ENCODE data around the gene ORAI2.
"Not testable (repeated sequence)": the region's sequence is repeated elsewhere in the genome, so short reads cannot be mapped to it uniquely, and the experiment has no call there.

The ORAI2 gene

GRCh38 chr7:102433219-102434038 is at the start of gene ORAI2:
Gene ORAI2 (plus strand): TSS chr7:102433575. CDS start chr7:102438957, 5,382 bp downstream.
- DNase-seq (ENCODE audit: low read depth), result peak; percentile 84

GRCh38 chr7:102387064-102387463 is 46.3 kb upstream of the ORAI2 start:
- no peak for DNase-seq (ENCODE audit: low read depth)

GRCh38 chr7:102389810-102390209 is 43.6 kb upstream of the ORAI2 start:
- no peak for DNase-seq (ENCODE audit: low read depth)

- peak; percentile 45 for DNase-seq (ENCODE audit: low read depth)
Measured at GRCh38 chr7:102390697-102391484, 42.5 kb upstream of the ORAI2 start.

GRCh38 chr7:102392330-102392729 is 41.0 kb upstream of the ORAI2 start:
- DNase-seq (ENCODE audit: low read depth), result no peak

DNA sequence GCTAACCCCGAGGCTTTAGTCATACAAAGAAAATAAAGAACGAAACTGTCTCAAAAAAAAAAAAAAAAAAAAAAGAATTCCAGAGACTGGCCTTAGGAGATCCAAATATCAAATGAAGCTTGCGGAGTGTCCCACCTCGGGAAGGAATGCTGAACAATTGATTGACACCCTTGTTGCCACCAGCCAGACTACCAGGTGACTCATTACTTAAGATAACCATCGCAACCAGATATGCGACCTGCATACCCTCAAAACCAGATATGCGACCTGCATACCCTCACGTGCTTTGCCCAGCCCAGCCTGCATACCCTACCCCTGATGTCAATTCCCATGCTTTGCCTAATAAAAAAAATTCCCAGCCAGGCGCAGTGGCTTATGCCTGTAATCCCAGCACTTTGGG is 39.9 kb upstream of the ORAI2 start:
- no peak for DNase-seq (ENCODE audit: low read depth)

DNA sequence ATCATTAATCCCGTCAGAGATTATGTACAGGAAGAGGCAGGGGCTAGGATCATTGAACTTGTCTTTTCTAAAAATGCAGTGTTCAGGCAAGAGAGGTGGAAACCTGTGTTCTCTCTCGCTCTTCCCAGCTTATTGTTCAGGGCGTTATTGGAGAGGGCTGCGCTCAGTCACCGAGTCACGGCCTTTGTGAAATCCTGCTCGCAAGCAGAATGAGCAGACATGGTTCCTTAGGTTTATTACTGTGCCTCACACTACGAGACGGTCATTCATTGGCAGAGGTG is 37.8 kb upstream of the ORAI2 start:
- no peak for DNase-seq (ENCODE audit: low read depth)

DNA sequence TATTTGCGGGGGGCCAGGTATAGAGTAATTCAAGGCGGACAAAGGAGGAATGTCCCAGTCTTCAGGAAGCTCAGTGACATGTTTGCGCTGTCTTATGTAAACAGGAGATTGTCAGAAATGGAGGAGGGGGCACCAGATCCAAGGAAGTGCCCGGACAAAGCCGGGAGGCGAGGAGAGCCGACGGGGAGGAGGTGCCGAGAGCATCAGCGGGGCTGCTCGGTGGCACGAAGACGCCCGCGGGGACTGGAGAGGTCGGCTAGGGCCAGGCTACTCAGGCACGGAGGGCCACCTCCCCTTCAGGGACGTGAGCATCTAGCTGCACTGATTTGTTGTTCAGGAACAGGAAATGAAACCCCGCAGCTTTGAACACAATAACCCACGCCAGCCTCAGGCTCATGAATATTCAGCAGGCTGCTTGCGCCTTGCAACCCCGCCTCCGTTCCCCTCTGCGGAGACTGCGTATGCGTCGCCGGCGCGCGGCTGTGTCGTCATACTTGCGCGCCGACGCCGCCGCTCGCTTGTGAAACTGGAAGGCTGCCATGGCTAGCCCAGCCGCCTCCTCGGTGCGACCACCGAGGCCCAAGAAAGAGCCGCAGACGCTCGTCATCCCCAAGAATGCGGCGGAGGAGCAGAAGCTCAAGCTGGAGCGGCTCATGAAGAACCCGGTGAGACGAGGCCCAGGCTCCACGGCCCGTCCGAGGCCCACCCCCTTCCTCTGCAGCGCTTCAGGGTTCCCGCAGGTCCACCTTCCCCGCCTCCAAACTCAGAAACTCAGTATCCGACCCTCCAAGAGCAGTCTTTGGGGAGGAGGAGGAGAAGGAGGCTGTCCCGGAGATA is 37.3 kb upstream of the ORAI2 start, which contains the start of gene PRKRIP1:
Gene PRKRIP1 (plus strand): TSS at position 491 of the 837 bp plus-strand sequence. CDS start 49 bp downstream, at position 540.
- DNase-seq (ENCODE audit: low read depth), result peak; percentile 67

DNA sequence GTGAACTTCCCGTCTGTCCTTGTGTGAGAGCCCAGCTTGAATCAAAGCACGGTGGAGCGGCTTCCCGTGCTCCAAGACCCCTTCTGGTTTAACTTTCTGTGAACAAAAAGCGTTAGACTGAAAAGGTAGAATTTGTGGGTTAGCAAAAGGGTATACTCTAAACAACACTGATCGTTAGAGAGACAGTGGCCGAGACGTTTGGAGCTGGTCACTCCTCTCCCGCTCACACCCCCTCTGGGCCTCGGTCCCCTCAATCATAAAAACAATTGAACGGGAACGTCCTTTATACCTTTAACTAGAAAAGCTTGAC is 36.7 kb upstream of the ORAI2 start:
- DNase-seq (ENCODE audit: low read depth), result no peak

- no peak for DNase-seq (ENCODE audit: low read depth)
Measured at GRCh38 chr7:102398543-102398942, 34.8 kb upstream of the ORAI2 start.

GRCh38 chr7:102400360-102400759 is 33.0 kb upstream of the ORAI2 start:
- DNase-seq (ENCODE audit: low read depth), result no peak

GRCh38 chr7:102403563-102403962 is 29.8 kb upstream of the ORAI2 start:
- DNase-seq (ENCODE audit: low read depth), result no peak

GRCh38 chr7:102404005-102404861 is 29.1 kb upstream of the ORAI2 start:
- no peak for DNase-seq (ENCODE audit: low read depth)

GRCh38 chr7:102404862-102405188 is 28.6 kb upstream of the ORAI2 start:
- DNase-seq (ENCODE audit: low read depth), result not testable (repeated sequence)

- DNase-seq (ENCODE audit: low read depth), result no peak
Measured at GRCh38 chr7:102407910-102408309, 25.5 kb upstream of the ORAI2 start.

DNA sequence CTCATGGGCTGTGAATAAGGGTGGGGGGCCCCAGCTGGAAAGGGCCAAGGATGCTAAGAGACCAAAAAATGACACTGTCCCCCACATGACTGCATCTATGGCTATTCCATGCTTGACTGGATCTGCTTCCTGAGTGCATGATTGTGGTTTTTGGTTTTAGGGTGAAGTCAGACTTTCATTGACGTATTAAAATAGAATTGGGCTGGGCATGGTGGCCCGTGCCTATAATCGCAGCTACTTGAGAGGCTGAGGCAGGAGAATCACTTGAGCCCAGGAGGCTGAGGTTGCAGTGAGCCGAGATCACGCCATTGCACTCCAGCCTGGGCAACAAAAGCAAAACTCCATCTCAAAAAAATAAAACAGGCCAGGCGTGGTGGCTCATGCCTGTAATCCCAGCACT is 24.8 kb upstream of the ORAI2 start:
- not testable (repeated sequence) for DNase-seq (ENCODE audit: low read depth)

- no peak for DNase-seq (ENCODE audit: low read depth)
Measured at GRCh38 chr7:102409340-102409739, 24.0 kb upstream of the ORAI2 start.

GRCh38 chr7:102410123-102410522 is 23.3 kb upstream of the ORAI2 start:
- no peak for DNase-seq (ENCODE audit: low read depth)

- DNase-seq (ENCODE audit: low read depth), result no peak
Measured at GRCh38 chr7:102410918-102411317, 22.5 kb upstream of the ORAI2 start.

DNA sequence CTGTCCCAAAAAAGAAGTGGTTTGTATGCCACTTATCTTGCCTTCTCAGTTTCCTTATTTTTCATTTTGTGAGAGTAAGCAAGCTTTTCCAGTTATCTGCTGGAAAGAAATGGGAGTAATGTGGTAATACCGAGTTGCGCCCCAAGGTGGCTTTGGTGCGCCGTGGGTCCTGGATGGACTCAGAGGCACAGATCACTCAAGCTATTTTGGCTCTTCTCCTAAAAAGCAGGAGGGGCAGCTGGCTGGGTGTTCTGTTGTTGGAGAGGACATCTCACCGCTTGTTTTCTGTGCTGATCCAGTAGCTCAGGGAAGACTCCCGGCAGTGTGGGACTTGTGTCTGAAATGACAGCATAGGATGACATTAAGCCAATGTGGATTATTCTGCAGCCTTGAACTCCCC is 20.8 kb upstream of the ORAI2 start:
- no peak for DNase-seq (ENCODE audit: low read depth)

DNA sequence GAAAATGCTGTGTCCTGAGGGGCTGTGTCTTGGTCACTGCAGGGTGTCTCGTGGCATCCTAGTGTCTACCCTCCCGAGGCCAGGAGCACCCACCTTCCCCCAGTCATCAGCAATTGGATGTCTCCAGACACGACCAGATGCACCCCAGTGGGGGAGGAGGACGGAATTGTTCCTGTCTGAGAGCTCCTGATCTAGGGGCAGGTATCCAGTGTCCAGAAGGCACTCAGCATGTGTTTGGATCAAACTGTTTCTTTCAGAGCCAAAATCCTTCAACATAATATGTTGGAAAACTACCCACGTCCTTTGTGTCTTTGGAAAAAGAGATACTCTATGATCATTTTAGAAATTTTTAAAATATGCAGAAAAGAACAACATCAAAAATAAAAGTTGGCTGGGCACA is 20.3 kb upstream of the ORAI2 start:
- no peak for DNase-seq (ENCODE audit: low read depth)

DNA sequence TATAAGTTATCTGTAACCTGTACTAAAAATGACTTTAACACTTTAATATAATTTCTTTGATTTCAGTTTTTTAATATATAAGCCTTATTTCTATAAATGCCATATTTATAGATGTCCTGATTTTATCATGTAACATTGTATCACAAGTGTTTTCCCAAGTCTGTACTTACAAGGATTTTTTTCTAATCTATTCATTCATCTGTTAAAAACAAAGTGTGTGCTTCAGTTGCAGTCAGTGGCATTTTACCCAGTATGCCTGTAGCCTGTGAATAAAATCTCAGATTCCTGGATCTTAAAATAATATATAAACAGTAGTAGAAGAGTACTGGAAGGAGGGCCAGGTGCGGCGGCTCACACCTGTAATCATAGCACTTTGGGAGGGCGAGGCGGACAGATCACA is 19.8 kb upstream of the ORAI2 start:
- DNase-seq (ENCODE audit: low read depth), result no peak
